ENCODE measurements around the gene TMEM125. TPM values are rescaled to one million over a fixed set of nuclear protein-coding genes. Genes with fewer than 3 reads are reported as not detected.

Gene TMEM125
- total RNA-seq, 2 experiments from 2014 or later: not detected

DNA sequence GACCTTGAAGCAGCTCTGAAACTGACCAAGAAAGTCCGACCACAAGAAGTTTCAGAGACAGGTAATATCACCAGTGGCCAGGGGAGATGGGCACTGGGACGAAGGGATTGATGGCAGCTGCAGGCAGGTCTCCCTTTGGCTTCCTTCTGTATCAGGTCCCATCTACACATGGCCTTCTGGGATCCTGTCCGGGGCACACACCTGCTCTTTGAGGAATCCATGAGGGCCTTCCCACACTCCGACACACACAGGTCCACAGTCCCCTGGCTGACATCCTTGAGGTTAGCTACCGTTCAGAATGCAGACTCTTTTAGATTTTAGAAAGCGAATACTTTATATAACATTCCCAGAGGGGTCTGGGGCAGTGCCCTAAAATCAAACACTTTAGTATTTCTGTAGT lies 26.5 kb upstream of the TMEM125 start:
- CTCF ChIA-PET: interaction anchor here (0.6 to 1.0 kb wide), 2 partner anchors 16 to 19 kb away, joined by 3 read pairs; no protein-coding TSS in a partner anchor
- POLR2A ChIA-PET: no interaction called here

DNA sequence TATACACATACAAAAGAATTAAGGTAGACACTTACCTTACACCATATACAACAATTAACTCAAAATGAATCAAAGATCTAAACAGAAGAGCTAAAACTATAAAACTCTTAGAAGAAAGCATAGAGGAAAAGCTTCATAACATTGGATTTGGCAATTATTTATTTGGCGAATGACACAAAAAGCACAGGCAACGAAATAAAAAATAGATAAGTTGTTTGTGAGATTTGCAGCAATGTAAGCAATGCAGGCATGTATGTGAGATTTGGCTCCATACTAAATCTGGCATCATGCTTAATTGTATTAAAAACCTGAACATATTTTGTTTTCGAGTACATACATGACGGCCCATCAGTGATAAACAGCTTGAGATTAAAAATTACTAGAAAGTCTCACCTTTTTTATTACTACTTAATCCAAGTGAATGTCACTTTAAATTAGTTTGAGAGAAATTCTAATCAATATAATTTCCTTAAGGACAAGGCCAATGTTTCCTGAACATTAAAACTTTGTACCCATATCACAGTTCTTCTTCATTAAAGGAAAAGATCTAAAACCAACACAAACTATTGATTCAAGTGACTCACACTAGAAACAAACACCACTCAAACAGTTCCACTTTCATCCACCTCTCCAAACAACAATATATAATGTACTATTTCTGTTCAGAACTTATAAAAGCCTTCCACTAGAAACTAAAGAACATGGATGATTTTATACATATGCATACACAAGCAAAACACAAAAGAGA lies 23.1 kb upstream of the TMEM125 start:
- ChIA-PET CTCF (interaction anchor here (0.8 kb wide), 1 partner anchor 24 kb away, joined by 3 read pairs; the partner anchor contains the start of gene TMEM125), POLR2A (no interaction called here)

DNA sequence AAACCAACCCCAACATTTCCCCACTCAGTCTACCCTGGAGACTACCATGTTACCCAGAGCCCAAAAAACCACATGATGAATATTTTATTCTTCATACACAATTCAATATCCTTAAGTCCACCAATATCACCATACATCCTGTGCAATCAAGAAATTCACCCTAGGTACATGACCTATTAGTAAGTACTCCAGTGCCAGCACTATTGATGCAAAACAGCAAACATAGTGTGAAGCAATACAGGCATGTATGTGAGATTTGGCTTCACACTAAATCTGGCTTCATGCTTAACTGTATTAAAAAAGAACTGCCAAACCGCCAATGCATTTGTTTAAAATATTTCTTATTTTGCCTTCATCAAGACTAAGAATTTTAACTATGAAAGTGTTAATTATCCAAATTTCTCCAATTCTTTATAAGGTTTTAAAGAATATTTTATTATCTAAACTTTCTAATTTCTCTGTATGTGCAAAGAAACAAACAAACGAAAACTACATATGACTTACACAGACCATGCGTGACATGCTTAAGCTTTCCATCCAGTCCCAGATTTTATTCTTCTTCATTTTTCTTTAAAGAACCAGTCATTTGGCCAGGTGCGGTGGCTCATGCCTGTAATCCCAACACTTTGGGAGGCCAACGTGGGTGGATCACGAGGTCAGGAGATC lies 22.4 kb upstream of the TMEM125 start:
- POLR2A ChIA-PET: no interaction called here
- CTCF ChIA-PET: no interaction called here

DNA sequence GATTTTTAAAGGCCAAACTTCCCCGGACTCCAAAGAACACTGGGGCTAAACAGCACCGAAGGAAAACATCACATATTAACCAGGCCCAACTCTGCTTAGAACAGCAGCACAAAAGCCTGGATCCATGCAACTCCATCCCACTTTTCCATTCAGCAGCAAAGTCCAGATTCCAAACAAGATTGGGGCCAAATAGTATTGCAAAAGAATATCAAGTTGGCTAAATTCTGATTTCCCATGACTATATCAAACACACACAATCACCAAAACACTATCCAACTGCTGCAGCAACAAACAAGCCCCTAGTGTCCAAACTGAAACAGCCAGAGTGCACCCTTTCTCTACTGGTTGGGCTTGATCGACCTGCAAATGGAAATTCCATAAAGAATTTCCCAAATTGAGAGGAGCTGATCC lies 19.4 kb upstream of the TMEM125 start:
- POLR2A ChIA-PET: no interaction called here

DNA sequence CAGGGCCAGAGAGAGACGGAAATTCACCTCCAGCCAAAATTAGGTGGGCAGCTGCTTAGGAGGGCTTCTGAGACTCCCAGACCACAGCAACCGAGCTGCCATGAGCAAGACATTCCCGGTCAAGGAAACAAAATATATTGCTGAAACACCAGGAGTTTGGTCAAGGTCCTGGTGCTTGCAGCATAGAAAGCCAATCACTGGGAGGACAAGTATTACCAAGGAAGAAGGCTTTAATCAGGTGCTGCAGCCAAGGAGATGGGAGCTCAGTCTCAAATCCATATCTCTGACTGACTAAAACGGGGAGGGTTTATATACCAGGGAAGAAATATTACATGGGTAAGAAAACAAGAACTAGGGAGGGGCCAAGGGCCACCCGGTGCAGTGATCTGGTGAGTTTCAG lies 18.8 kb upstream of the TMEM125 start:
- ChIA-PET POLR2A (no interaction called here), CTCF (interaction anchor here (0.6 kb wide), 1 partner anchor 88 kb away, joined by 3 read pairs; no protein-coding TSS in a partner anchor)

More for the DNA sequence above, 19.4 kb upstream of the TMEM125 start:
- CTCF ChIA-PET: interaction anchor here (0.6 kb wide), 1 partner anchor 89 kb away, joined by 3 read pairs; no protein-coding TSS in a partner anchor

DNA sequence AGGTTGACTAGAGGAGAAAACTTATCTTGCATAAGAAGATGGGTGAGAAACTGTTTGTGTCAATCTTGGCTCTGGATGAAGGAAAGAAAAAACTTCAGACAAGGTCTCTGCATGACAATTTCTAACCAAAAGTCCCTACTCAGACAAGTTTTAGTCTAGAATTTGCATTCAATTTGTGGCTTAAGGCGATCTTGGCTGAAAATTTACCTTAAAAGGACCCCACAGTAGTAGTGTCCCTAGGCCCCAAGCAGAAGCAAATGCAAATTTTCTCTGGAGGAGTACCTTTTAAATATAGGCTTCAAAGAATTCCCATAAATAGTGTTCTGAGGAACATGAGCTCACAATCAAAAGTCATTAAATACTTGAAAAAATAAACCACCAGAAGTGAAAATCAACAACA lies 17.6 kb upstream of the TMEM125 start:
- ChIA-PET POLR2A (no interaction called here), CTCF (no interaction called here)

DNA sequence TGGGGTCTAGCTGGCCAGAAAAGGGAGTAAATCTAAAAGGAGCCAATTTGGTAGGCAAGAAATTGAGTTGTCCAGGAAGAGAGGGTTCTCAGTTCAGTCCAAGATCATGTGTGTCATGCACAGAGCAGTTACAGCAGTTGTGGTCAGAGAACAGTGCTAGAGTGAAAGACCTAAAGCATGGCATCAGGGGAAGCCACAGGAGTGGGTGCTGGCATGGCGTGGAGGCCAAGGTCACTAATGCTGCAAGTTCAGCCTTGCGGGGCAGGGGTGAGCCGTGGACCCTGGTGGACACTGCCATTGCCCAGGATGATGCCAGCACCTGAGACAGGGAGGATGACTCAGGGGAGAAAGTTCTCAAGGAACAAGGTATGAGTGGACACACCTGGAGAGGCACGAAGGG lies 16.6 kb upstream of the TMEM125 start:
- ChIA-PET POLR2A (no interaction called here), CTCF (no interaction called here)

DNA sequence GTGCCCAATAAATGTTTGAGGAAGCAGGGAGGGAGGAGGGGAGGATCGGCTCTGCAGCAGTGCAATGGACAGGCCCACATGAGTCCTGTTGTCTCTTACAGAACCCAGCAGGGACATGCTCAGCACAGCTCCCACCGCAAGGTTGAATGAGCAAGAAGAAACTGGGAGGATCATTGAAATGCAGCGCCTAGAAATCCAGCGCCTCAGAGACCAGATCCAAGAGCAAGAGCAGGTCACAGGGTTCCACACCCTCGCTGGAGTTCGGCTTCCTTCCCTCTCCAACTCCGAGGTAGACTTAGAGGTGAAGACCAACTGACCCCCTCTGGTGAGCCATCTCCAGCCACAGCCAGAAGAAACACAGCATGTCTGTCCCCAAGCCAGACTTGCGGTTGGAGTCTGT lies 15.9 kb upstream of the TMEM125 start:
- ChIA-PET CTCF (no interaction called here), POLR2A (no interaction called here)

DNA sequence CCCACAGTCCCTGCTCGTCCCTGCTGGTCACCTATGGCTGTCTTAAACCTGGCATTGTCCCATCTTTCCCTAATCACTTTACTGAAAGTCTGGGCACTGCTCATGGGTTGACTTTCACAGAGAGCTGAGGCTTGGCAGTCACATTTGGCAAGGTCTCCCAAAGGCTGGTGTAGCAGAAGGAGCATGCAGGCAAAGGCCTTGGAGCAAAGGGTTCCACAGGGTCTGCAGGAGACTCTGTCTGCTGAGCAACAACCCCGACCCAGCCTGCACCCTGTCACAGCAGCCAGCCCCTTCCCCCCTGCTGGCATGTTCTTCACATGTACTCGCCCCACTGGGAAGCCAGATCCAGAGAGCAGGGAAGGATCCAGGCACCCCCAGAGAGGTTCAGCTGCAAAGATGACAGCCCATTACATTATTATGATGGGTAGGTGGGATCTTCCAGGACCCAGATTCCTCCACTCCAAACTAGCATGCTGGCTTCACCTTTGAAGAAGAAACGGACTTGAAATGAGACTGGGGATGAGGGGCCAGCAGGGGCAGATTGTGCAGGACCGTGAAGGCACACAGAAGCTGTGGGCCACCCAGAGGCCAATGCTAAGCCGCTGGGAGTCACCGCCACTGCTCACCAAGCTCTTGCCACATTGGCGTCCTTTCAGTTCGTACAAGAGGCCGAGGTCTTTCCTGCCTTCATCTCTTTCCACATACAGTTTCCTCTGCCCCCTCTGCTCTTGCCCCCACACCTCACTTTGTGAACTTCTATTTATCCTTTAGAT lies 14.2 kb upstream of the TMEM125 start:
- ChIA-PET CTCF (no interaction called here), POLR2A (no interaction called here)

DNA sequence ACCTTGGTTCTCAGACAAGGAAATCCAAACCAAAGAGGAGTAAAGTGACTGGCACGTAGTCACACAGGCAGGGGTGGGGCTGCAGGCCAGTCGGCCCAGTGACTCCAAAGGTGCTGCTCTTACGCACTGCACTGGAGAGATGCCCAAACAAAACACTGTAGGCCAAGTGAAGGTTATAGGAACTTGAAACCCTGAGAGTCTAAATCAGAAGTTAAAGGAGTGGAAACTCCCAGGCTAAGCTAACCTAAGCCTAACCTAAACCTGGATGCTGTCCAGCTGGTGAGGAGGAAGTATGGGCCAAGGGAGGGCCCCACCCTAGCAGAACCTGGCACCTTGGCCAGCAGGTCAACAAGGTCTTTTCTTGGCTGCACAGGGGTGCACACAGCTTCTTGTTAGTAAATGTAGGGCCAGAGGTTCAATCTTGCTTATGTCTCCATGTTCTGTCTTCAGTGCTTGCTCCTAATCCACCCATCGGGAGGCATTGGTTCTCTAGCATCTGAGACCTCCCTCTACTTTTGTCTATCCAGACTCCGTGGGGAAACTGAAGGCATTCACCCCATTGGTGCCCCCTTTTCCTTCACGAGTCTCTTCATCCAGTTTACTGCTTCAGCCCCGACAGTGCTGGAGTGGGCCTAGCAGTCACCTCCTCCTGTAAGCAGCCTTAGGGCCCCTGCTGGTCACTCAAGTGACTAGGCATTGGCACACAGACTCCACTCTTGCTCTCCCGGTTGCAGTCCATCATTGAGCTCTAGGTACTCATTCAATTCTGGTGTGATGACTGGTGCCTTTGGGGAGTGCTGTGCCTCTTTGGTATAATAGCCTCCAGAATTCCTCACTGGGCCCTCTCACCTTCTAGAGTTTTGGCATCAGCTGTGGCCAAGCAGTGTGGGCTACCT lies 12.9 kb upstream of the TMEM125 start:
- POLR2A ChIA-PET: no interaction called here
- CTCF ChIA-PET: no interaction called here

DNA sequence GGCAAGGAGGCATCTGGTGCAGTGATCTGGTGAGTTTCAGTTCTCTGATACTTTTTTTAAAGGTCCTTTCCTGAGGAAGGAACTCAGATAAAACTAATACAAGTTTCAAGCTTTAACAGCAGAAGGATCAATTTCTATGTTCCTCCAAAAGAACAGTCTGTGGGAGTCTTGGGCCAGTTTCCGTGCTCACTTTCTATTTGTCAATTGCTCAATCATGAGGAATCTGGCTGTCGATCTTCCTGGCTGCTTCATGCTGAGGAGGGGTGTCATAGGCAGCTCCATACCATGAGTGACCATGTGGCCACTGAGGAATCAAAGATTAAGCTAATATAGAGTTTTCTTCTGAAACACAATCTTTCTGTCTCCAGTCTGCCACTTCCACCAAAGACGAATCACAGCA lies 11.4 kb upstream of the TMEM125 start:
- CTCF ChIA-PET: no interaction called here
- POLR2A ChIA-PET: interaction anchor here (0.7 kb wide), 1 partner anchor 24 kb away, joined by 3 read pairs; no protein-coding TSS in a partner anchor

DNA sequence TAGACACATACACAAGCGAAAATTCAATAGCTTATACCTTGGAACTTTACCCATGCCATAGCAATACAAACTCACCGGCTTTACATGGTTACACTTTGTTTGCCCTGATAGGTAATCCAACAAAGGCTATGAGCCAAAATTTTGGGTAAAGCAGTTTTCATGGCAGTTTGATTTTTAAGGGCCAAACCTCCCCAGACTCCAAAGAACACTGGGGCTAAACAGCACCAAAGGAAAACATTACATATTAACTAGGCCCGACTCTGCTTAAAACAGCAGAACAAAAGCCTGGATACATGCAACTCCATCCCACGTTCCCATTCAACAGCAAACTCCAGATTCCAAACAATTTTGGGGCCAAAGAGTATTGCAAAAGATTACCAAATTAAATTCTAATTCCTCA lies 4.4 kb upstream of the TMEM125 start:
- CTCF ChIA-PET: no interaction called here

DNA sequence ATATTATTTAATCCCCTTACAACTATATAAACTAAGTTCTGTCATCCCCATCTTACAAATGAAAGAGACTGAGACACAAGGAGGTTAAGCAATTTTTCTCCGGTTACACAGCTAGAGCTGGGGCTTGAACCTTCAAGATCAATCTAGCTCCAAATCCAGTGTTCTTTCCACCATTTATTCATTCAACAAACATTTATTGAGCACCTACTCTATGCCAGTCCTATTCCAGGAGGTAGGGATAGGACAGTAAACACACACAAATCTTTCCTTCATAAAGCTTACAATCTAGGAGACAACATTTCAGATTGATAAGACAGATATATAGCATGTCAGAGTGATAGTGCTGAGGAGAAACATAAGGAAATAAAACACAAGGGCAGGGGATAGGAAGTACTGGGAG lies 2.9 kb upstream of the TMEM125 start:
- ChIA-PET CTCF (interaction anchor here (0.6 kb wide), 1 partner anchor 362 kb away, joined by 3 read pairs; no protein-coding TSS in a partner anchor), POLR2A (no interaction called here)

More for the DNA sequence above, 4.4 kb upstream of the TMEM125 start:
- POLR2A ChIA-PET: no interaction called here

DNA sequence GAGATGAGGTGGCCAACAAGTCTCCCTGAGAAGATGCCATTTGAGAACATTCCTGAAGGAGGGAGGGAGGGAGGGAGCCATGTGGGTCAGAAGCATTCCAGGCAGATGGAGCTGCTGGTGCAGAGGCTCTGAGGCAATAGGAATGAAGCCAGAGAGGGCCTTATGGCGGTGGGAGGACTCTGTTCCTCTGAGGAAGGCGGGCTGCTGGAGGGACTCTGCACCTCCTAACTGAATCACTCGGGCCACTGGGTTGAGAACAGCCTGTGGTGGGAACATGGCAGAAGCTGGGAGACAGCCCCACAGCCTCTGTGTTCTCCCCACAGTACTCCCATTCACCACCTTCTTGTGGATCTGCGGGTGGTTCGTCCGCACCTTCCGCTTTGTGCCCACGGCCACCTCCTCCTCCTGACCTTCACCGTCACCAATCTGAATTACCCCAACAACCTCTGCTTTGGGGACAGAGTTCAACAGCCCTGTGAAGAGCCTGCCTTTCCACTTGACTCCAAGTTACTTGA lies 2.4 kb upstream of the TMEM125 start:
- ChIA-PET CTCF (no interaction called here), POLR2A (no interaction called here)

DNA sequence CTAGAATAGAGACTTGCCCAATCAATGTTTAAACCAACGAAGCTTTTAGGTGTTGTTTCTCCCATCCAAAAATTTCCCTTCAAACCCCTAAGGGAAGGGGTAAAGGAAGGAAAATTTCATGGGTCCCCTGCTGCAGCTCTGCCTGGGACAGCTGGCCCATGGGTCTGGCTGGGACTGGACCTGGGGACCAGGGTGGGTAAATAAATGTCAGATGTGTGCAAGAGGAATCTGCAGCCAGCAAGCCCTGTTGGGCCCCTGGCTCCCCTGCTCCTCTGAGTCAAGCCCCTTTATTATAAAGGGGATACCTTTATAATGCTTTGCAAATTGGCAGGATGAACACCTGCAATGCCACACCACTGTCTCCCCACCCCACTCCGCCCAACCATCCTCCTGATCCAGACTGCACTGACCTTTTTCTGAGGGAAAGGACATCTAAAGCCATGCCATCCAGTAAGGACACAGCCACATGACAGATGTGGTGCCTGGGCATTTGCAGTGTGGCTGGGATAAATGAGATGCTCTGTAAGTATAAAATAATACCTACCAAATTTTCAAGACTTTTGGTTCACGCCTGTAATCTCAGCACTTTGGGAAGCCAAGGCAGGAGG lies 1.9 kb upstream of the TMEM125 start:
- ChIA-PET CTCF (no interaction called here), POLR2A (no interaction called here)

DNA sequence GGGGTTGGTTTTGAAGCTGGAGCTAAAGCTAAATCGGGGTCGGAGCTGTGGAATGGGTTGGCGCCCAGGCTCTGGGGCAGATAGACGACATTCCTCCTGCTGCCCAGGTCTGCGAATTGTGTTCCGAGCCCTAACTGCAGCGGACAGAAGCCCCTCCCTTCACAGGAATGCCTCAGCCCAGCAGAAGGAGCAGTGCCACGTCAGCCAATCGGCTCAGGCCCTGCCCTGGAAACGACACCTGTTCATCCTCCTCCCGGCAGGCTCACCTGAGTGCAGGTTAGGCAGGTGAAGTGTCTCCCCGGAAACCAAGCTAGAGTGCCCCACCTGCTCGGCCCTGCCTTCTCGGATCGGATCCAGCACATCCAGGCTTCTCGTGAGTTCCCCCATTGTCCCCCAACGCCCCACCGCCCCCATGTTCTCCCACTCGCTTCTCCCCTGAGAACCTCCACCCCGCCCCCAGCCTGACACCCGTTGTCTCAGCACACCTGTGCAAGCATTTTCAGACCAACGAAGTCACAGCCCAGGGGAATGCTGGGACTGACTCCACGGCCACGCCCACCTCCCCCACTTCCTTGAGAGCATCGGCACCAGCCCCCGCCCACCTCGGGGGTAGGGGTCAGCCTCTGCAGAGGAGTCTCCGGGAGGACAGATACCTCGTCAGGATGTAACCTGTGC lies 775 bp downstream of the TMEM125 start:
- POLR2A ChIA-PET: no interaction called here
- CTCF ChIA-PET: interaction anchor here (0.9 kb wide), 1 partner anchor 24 kb away, joined by 3 read pairs; no protein-coding TSS in a partner anchor

DNA sequence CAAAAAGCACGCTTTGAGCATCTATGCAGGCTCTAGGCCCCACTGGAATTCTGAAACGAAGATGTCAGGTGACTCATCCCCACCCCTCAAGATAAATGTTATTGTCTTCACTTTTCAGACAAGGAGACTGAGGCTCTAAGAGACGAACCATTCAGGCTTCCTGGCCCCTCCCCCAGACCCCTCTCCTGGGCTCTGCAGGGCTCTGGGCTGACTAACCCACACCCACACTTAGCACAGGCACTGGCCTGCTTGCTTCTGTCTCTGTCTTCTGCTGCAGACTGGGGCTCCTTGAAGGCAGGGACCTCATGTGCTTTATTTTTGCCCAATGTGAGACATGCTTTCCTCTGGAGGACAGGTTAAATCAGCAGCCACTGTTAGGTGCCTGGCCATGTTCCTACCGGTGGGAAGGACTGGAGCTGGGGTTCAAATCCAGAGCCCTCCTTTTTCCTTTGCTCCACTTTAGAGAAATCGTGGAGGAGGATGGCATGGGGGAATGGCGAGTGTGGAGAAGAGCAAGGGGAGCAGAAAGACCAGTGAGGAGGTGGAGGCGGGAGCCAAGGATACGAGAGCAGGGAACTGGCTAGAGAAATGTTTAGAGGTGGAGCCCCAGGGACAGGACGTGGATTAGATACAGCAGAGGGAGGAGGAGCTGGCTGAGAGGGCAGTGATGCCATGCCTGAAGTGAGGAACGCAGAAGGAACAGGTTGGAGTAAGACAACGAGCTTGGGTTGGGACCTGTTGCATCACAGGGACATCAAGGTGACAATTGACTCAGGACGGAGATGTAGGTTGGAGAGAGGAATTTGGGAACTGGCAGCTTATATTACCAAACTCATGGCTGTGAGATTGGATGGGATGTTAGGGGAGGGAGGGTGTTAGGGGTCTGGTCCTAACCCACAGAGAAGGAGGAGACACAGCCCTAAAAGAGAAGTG lies 1.7 kb downstream of the TMEM125 start:
- ChIA-PET POLR2A (no interaction called here), CTCF (no interaction called here)
